HL-60 (cell line): ENCODE data around the gene BCAS4.

Experiments
- DNase-seq, 2 experiments: peaks; one replicate each; pipeline ENCODE4 v3.0.0-alpha.2; 2010 to 2020; ENCODE audit warnings: low read depth in 1 of 2, low spot score in 1 of 2
- H3K27ac ChIP-seq: fragments of 250-450 bp; sonication (Bioruptor Pico); replicated peaks from 2 replicates; pipeline ENCODE4 v1.5.1; 2020; ENCODE audit warnings: mild to moderate bottlenecking, moderate library complexity
- H3K27me3 ChIP-seq: fragments of 250-450 bp; sonication (Bioruptor Pico); 2 replicates; pipeline ENCODE4 v1.5.1; 2021; ENCODE audit warnings: mild to moderate bottlenecking, moderate library complexity; ENCODE audit not compliant: insufficient read depth, poor library complexity, severe bottlenecking
- H3K4me3 ChIP-seq: replicated peaks from 2 replicates; pipeline ENCODE4 v1.5.1; 2011; ENCODE audit warnings: mild to moderate bottlenecking, control low read depth, low read length; ENCODE audit not compliant: insufficient read depth
- CTCF ChIP-seq: IDR thresholded peaks from one replicate; pipeline ENCODE4 v1.5.1; 2011; ENCODE audit warnings: low read length, control low read depth, inconsistent platforms; ENCODE audit not compliant: insufficient read depth
- GABPA ChIP-seq: IDR thresholded peaks from 2 replicates; pipeline ENCODE4 v1.6.1; 2012; ENCODE audit warnings: low read depth
- POLR2AphosphoS5 ChIP-seq: IDR thresholded peaks from 2 replicates; pipeline ENCODE4 v1.6.1; 2012; ENCODE audit warnings: low read depth
- REST ChIP-seq: IDR thresholded peaks from 2 replicates; pipeline ENCODE4 v1.6.1; 2012; ENCODE audit warnings: low read depth; ENCODE audit not compliant: insufficient replicate concordance
- SPI1 ChIP-seq: IDR thresholded peaks from 2 replicates; pipeline ENCODE4 v1.6.1; 2012; ENCODE audit warnings: low read depth, mild to moderate bottlenecking, borderline replicate concordance

Gene BCAS4

GRCh38 chr20:50837532-50838321 lies 42.9 kb downstream of the BCAS4 start:
- no peak for TF ChIP-seq SPI1
- no peak for TF ChIP-seq GABPA
- no peak for TF ChIP-seq REST
- TF ChIP-seq POLR2AphosphoS5, result no peak
- no peak for TF ChIP-seq CTCF
- H3K27me3 ChIP-seq, result no peaks in the 10 kb centered on the region
- DNase-seq, result no peak
- no peak overlapping the region for H3K4me3 ChIP-seq
- H3K27ac ChIP-seq, result no peak overlapping the region

GRCh38 chr20:50838322-50838625 lies 43.4 kb downstream of the BCAS4 start:
- H3K27me3 ChIP-seq, result no peaks in the 10 kb centered on the region

More at GRCh38 chr20:50838322-50838625, 43.4 kb downstream of the BCAS4 start:
- Histone ChIP-seq H3K27ac (no peak overlapping the region), H3K4me3 (no peak overlapping the region)
- no peak for DNase-seq
- no peak for TF ChIP-seq SPI1
- TF ChIP-seq GABPA, result no peak
- TF ChIP-seq POLR2AphosphoS5, result no peak
- TF ChIP-seq CTCF, result no peak
- no peak for TF ChIP-seq REST
